ENCODE data around the gene FGFR2.

DNA sequence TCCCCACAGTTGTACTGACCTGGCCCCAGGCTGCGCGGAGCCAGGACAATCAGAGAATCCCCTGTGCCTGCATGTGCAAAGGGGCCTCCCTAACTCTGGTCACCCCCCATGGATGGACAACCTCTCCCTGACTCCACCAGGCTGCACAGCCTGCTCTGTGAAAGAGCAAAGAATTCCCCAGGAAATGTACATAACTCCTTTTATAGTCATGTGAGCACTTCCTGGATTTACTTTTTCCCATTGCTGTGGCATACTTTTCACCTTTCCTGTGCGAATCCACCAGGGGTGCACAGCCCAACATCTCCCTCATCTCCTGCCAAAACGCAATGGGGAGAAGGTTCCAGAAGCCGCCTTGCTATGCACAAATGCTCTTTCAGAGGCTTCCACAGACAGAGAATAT is 27.9 kb downstream of the FGFR2 start:
- TF ChIP-seq GATA3 (IDR thresholded peaks at IDR 0.05; ENCODE audit: low read depth, low read length), result no peak
- TF ChIP-seq GATA2 (IDR thresholded peaks at IDR 0.05; ENCODE audit: low read depth, low read length), result no peak
